ENCODE results near the gene EML5.

GRCh38 chr14:88630565-88630964 is 162.2 kb downstream of the EML5 start:
- TF ChIP-seq POLR2A (IDR thresholded peaks at IDR 0.05) (no peak), CTCF (IDR thresholded peaks at IDR 0.05) (no peak)

Measured in vagina (tissue), 2 donors.